ENCODE measurements around the gene ADCK1. TPM values are rescaled to one million over a fixed set of nuclear protein-coding genes. Genes with fewer than 3 reads are reported as not detected.
"Not testable (repeated sequence)": the region's sequence is repeated elsewhere in the genome, so short reads cannot be mapped to it uniquely, and the experiment has no call there.

The ADCK1 gene
- total RNA-seq, 1 donor from 2014 or later: 8.0 TPM

GRCh38 chr14:77786148-77786547 is 13.8 kb upstream of the ADCK1 start:
- Mint-ChIP-seq H3K9me3 (ENCODE audit: low read depth) (no peaks in the 10 kb centered on the region), H3K4me3 (ENCODE audit: low read depth) (no peak overlapping the region), H3K36me3 (ENCODE audit: insufficient read depth) (no peaks in the 10 kb centered on the region), H3K27ac (no peak overlapping the region), H3K27me3 (peaks cover 7% of the 10 kb centered on the region), H3K4me1 (ENCODE audit: low read depth) (no peaks in the 10 kb centered on the region)
- no peak for DNase-seq (ENCODE audit: low spot score, unreplicated experiment)
- TF ChIP-seq CTCF (IDR thresholded peaks at IDR 0.05; ENCODE audit: unreplicated experiment): no peak

GRCh38 chr14:77790566-77791224 is 9.2 kb upstream of the ADCK1 start:
- Mint-ChIP-seq H3K27ac (no peak overlapping the region), H3K9me3 (ENCODE audit: low read depth) (no peaks in the 10 kb centered on the region), H3K4me1 (ENCODE audit: low read depth) (peaks cover 6% of the 10 kb centered on the region), H3K27me3 (peaks cover 11% of the 10 kb centered on the region), H3K36me3 (ENCODE audit: insufficient read depth) (no peaks in the 10 kb centered on the region), H3K4me3 (ENCODE audit: low read depth) (no peak overlapping the region)
- TF ChIP-seq CTCF (IDR thresholded peaks at IDR 0.05; ENCODE audit: unreplicated experiment): no peak
- no peak for DNase-seq (ENCODE audit: low spot score, unreplicated experiment)

GRCh38 chr14:77791225-77791600 is 8.7 kb upstream of the ADCK1 start:
- peaks cover 11% of the 10 kb centered on the region for H3K27me3 Mint-ChIP-seq
- peaks cover 7% of the 10 kb centered on the region for H3K4me1 Mint-ChIP-seq (ENCODE audit: low read depth)
- no peaks in the 10 kb centered on the region for H3K36me3 Mint-ChIP-seq (ENCODE audit: insufficient read depth)
- no peaks in the 10 kb centered on the region for H3K9me3 Mint-ChIP-seq (ENCODE audit: low read depth)
- TF ChIP-seq CTCF (IDR thresholded peaks at IDR 0.05; ENCODE audit: unreplicated experiment): no peak
- no peak for DNase-seq (ENCODE audit: low spot score, unreplicated experiment)
- H3K27ac Mint-ChIP-seq: no peak overlapping the region
- no peak overlapping the region for H3K4me3 Mint-ChIP-seq (ENCODE audit: low read depth)

- peaks cover 11% of the 10 kb centered on the region for H3K27me3 Mint-ChIP-seq
Observed at GRCh38 chr14:77793255-77793654, 6.7 kb upstream of the ADCK1 start.

GRCh38 chr14:77794357-77794756 is 5.6 kb upstream of the ADCK1 start:
- Mint-ChIP-seq H3K36me3 (ENCODE audit: insufficient read depth) (no peaks in the 10 kb centered on the region), H3K4me1 (ENCODE audit: low read depth) (peaks cover 11% of the 10 kb centered on the region), H3K9me3 (ENCODE audit: low read depth) (no peaks in the 10 kb centered on the region), H3K4me3 (ENCODE audit: low read depth) (no peak overlapping the region), H3K27ac (no peak overlapping the region), H3K27me3 (peaks cover 11% of the 10 kb centered on the region)
- DNase-seq (ENCODE audit: low spot score, unreplicated experiment): no peak
- no peak for TF ChIP-seq CTCF (IDR thresholded peaks at IDR 0.05; ENCODE audit: unreplicated experiment)

More at GRCh38 chr14:77793255-77793654, 6.7 kb upstream of the ADCK1 start:
- not testable (repeated sequence) for H3K9me3 Mint-ChIP-seq (ENCODE audit: low read depth); H3K27ac Mint-ChIP-seq; H3K36me3 Mint-ChIP-seq (ENCODE audit: insufficient read depth); H3K4me3 Mint-ChIP-seq (ENCODE audit: low read depth); DNase-seq (ENCODE audit: low spot score, unreplicated experiment)
- peaks cover 11% of the 10 kb centered on the region for H3K4me1 Mint-ChIP-seq (ENCODE audit: low read depth)

- H3K27me3 Mint-ChIP-seq; DNase-seq (ENCODE audit: low spot score, unreplicated experiment); H3K9me3 Mint-ChIP-seq (ENCODE audit: low read depth); H3K36me3 Mint-ChIP-seq (ENCODE audit: insufficient read depth): not testable (repeated sequence)
- Mint-ChIP-seq H3K4me3 (ENCODE audit: low read depth) (peak overlapping the region; percentile 84), H3K27ac (peak overlapping the region; percentile 59), H3K4me1 (ENCODE audit: low read depth) (peaks cover 12% of the 10 kb centered on the region)
Observed at GRCh38 chr14:77799456-77799855, 453 bp upstream of the ADCK1 start.
